Stimulated activated CD8-positive, alpha-beta memory T cell treated with anti-CD3 and anti-CD28 coated beads, Interleukin-7, amount 100 ng/mL, for 24 hours (primary cell): ENCODE data around the gene KIF12.
"Not testable (repeated sequence)": the region's sequence is repeated elsewhere in the genome, so short reads cannot be mapped to it uniquely, and the experiment has no call there.

Experiments
- DNase-seq: peaks from one replicate; pipeline ENCODE4 v3.0.0-alpha.2; 2020; ENCODE audit warnings: low read depth

Gene KIF12

DNA sequence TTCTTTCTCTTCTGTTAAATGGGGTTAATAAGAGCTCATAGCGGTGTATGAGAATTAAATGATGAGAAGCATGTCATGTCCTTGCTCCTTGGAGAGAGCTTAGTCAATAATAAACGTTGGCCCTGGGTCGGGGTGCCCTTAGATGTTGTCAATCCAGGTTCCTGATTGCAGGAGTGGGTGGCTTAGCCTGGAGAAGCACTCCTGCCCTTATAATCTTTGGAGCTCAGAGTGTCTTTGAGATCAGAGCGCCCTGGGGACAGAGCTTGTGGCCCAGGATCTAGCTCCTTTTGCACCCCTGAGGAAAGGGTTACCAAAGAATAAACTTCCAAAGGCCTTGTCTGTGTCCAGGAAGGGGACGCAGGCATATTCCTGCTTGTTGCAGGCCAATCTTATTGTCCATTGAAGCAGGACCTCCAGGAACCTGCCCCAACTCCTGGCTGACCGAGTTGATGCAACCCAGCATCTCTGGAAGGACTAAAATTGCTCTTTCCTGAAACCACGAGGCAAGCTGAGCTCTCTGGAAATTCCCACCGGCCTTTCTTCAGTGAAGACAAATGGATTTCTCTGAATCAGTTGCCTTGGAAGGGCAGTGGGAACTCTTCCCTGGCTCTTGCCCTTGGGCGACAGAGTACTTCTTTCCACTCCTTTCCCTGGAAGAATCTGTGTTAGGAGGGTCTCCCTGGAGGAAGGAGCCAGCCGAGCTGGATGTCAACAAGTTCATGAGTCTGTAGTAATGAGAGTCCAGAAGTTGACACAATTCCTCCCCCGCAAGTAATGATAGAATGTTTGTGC lies 14.6 kb downstream of the KIF12 start:
- DNase-seq, result no peak

DNA sequence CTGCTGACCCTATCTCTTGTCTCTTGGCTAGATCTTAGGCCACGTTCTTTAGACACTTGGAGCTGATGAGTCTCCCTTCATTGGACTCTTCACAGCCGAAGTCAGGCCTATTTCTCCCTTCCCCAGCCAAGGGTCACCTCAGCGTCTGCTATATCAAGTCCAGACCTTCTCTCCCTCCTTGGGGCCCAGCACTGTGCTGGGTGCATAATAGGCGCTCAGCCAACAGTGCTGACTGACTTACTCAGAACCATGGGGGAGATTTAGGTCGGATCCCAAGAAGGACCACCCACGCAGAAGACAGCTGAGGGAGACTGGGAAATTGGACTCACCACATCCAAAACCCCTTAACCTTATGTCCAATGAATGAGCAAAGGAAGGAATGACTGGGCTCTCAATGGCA lies 15.4 kb downstream of the KIF12 start:
- DNase-seq, result no peak

DNA sequence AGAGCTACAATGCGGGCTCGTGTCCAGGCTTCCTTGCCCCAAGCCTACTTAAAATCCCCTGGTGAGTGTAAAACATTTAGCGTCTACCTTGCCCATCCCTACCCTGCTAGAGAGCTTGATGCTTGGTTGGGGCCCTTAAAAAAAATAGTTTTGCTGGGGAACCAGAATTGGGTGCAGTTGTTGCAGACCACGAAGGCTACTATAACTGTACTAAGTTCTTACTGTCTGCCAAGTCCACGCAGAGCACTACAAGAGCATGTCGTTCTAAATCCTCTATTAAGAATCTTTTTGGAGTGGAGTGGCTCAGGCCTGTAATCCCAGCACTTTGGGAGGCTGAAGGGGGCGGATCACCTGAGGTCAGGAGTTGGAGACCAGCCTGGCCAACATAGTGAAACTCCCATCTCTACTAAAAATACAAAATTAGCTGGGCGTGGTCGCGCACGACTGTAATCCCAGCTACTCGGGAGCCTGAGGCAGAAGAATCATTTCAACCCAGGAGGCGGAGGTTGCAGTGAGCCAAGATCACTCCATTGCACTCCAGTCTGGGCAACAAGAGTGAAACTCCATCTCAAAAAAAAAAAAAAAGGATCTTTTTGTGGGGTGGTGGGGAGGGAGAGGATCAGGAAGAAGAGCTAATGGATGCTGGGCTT lies 16.2 kb downstream of the KIF12 start:
- not testable (repeated sequence) for DNase-seq

DNA sequence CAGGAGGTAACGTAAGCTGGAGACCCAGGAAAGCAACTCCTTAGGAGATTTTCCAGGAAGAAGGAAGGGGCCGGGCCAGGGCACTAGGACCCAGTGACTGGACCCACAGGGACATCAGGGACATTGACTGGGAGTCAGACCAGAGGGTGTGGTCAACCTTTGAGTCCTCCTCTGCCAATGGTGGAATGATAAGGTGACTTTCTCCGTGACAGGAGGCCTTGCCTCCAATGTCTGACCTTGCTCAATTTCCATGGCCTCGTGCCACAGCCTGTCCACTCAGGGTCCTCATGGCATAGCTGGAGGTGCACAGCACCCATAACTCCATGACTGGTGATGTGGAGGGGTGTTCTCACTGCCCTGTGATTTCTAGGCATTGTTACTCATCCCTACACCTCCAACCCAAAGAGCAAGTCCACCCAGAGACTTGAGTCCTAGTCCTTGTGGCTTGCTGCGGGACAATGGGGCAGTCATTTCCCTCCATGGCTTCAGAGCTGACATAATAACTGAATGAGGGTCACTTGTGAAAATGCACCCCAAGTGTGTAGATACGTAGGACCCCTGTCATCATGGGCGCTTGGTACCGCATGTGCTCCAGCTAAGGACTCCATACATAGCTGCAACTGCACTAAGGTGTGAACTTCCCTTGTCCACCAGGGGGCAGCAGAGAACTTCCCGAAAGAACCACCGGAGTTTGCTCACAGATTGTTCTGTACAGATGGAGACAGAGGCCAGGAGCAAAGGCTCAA lies 16.9 kb downstream of the KIF12 start:
- DNase-seq, result peak; percentile 75

DNA sequence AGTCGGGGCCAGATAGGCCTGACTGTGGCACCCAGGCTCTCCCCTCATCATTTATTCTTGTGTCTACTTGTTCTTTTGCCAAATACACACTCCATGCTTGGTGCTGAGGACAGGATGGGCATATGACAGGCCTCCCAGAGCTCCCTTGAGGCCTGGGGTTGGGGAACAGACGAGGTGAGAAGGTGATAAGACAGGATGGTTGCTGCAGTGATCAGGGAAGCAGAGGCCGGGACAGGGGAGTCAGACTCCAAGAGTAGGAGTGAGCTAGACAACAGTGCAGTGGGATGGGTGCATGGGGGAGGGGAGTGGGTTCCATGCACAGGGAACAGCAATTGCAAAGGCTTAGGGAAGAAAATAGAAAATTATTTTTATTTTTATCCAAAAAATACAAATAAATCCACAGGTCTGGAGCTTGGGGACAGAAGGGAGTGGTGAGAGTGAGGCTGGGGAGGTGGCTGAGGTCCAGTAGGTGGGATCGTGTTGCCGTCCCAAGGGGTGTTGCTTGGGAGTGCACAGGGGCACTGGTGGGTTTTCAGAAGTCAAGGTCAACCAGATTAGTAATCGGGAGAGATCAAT lies 17.6 kb downstream of the KIF12 start:
- no peak for DNase-seq

DNA sequence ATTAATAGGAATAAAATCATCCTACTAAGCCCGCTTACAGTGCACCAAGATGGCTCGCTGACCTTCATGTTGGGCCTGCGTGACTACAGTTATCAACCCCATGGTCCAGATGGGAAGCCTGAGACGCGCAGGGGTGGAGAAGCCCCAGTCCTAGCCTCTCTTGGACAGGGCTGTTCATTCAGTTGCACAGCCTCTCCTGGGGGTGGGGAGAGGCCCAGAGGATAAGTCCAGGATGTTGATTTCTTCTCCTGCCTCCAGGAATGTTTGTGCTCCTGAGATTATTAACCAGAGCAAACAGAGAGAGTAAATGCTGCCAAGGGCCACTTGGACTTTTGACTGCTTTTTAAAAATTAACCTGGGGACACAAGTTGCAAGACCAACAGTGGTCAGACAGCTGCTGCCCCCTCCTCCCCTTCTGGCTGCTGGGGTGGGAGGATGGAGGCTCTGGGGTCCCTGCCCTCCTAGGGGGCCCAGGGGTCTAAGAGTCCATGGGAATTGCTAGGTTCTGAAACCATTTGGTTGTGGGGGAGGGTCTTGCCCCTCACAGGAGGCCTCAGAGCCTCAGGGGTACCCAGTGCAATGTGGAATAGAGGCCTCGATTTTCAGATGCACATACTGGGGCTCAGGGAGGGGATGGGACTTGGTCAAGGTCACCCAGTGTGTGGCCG lies 18.2 kb downstream of the KIF12 start:
- no peak for DNase-seq

DNA sequence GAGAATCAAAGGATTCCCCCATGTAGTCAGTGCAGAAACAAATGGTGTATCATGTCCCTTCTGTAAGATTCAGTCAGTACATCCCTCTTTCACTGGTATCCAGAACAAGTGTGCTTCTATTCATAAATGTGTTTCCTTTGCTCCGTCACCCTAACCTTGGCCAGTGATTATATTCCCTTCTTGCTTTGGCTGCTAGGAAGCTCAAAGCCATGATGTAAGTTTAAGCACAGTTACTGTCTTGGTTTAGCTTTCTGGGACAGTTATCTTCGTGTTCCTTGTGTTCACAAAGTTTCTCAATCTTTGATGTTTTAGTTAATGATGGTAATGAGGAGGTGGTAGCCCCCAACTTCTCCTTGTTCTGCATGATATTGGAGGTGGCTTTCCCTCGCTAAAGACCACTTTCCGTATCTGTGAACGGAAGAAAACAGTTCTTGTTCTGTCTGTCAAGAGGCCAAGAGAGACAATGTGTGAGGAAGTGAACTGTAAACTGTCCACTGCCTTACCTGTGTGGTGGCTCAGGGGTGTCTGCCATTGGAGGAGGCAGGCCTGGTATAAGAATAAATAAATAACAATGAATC lies 18.8 kb downstream of the KIF12 start:
- no peak for DNase-seq

DNA sequence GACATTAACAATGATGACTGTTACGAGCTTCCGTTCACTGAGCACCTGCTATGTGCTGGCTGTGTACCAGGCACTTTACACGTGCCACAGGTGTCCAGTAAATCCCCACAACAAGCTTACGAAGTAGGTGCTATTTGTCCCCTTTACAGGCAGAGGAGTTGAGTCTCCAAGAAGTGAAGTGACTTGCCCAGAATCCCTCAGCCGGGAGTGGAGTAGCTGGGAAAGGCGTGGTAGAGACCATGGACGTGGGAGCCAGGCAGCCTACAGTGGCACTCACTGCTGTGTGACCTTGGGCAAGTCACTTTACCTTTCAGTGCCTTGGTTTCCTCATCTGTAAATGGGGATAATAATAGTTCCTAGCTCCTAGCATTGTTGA lies 20.3 kb downstream of the KIF12 start:
- DNase-seq, result no peak

DNA sequence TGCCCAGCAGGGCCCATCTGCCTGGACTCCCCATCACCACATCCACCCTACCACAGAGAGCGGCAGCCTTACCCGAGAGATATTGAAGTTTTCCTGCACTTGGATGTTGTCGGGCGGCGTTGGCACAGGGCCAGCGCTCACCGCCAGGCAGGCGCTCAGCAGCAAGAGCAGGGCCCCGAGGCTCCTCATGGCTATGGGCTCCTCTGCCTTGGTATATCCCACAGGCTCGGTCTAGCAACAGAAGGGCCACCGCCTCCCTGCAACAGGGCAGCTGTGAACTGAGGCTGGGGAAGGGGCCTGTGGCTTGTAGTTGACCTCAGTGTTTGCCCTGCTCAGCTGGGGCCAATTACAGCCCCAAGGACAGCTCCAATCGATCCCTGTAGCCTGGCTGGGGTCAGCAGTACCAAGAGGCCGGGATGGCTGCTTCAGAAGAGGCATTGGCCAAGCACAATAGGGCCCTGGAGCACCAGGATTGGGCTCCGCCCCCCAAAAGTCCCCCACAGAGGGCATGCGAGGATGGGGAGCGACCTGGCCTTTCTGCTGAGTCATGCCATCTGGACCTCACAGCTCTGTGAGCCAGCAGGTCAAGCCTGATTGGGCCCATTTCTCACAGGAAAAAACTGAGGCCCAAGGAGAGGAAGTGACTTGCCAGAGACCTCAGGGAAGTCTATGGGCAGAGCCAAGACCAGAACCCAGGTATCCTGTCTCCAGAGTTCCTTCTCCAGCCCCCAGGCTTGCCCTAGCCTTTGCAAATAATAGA lies 20.9 kb downstream of the KIF12 start, which contains the start of gene AMBP:
AMBP (minus strand) TSS at position 280 of the 760 bp plus-strand sequence; CDS start at position 189, 91 bp downstream.
- DNase-seq, result no peak

DNA sequence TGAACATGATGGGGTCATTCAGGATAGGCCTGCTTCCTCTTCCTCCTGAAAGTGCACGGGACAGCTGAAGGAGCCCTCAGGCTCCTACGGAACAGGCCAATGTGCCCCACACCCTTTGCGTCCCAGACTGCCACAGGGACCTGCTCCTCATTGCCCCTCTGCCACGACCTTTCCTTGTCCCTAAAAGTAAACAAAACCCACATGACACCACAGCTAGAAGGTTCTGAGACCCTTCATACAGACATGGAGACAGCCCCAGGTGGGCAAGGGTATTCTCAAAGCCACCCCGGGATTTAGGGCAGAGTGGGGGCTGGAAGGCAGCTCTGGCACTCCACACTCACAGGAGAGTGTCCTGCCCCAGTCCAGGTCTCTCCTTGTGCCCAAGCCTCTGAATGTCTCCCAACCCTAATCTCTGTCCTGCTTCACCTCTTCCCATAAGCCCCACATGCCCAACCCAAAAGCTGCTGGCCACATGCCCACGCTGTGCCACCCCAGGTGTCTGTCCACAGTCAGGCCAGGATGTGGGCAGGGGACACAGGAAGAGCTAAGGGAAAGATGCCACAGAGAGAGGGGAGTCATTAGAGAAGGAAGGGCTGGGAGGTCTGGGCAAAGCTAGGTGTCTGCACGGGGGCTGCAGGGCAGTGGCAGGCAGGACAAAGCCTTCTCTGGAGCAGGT lies 21.8 kb downstream of the KIF12 start:
- DNase-seq, result no peak

DNA sequence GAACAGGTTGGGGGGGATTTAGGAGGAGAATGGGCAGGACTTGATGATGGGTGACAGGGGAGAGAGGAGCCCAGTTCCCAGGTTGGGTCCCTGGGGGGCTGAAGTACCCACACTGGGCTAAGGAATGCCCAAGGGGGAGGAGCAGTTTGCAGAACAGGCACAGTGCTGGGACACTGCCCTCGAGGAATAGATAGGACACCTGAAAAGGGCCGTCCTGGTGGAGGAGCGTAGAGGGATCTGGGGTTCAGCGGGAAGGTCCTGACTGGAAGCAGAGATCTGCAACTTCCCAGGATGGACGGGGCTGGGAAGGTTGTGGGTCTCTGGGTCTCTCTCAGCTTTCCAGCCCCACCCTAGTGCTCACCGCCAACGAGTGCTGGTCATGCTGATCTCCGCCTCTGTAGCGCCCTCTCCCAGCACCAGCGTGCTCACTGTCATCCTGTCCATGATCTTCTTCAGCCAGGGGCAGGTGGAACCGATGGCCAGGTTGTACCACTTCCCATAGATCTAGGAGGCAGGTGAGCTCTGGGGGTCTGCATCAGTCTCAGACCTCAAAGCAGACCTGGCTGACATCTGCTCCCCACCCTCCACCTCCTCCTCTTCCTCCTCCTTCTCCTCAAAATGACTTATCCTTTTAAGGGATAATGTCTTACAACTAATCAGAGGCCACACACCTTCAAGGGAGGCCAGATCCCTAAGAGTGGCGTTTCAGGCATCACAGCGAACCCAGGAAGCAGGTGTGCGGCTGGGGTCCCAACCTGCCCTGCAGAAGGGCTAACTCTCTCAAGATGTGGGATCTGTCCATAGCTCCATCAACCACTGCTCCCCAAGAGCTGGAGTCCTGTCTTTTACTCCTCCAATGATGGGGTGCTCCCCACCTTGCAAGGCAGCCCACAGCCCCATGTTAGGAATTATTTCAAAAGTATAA lies 22.6 kb downstream of the KIF12 start:
- DNase-seq, result no peak

DNA sequence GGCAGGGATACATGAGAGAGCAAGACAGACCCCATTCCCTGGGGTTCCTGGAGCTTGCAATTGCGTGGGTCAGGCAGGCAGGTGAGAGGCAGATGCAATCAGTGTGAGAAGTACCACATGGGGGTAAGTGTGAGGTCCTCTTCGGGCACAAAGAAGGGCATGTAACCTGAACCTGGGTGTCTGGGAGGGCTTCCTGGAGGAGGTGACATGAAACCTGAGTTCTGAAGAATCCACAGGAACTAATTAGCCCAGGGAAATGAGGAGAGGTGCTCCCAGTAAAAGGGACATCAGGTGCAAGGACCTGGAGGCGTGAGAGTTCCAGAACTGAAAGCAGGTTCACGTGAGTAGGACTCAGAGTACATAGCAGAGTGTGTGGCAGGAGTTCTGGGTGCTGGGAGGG lies 23.5 kb downstream of the KIF12 start:
- DNase-seq, result no peak

DNA sequence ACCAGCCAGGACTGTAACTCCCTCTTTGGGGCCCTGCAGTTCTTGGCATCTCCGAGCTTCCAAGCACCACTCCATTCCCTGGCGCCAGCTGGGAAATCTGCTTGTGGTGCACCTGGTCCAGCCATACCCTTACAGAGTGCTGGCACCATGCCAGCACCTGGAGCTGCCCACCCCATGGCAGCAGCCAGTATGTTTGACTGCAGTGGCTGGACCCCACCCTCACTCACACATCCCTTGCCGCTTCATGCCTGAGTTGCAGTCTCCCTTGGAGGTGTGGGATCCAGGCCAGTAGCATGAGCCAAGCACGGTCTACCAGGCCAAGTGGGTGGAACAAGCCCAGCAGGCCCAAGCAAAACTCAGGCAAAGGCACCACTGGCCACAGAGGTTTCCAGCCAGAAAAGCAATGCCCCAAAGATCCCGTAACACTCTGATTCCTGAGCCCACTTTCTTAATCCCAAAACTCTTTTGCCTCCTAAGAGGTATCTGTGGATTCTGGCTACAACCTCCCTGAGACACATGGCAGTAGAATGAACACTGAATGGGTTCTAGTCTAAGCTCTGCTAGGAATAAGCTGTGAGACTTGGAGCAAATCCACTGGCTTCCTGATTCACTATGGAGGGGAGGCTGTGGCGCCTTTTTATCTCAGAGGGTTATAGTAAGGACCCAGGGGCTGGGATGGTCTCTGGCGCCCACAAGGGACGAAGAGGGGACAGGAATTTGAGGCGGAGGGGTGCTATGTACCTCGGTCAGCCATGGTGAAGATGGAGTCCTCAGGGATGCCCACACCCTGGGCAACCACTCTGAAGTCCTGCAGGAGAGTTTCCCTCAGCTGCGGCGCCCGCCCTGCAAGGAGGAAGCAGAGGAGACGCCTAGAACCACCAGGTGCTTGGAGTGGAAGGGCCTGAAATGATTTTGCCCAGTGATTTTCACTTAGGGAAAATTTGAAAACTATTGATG lies 26.6 kb downstream of the KIF12 start:
- no peak for DNase-seq

DNA sequence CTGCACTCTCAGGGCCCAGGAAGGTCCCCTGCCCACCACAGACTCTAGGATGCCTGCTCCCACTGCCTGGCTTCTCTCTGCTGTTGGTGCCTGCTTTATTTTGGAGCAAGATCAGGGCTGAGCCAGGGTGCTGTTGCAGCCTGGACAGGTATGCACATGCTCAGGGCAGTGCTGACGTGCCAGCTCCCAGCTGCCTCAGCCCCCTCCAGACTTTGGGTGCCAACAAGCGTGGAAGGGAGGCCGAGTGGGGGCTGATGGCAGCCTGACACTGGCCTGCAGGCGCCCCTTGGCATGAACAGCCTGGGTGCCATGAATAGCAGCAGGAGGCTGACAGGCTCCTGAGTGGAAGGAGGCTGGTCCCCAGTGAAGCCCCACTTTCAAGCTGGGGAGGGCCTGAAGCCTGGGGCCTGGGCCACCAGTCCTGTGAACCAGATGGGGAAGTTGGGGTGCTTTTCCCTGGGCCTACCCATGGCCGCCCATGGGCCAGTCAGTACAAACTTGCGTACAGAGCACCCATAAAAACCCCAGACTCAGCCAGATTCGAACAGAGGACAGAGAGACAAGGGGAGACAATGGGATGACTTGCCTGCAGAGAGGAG lies 27.8 kb downstream of the KIF12 start:
- DNase-seq, result no peak

DNA sequence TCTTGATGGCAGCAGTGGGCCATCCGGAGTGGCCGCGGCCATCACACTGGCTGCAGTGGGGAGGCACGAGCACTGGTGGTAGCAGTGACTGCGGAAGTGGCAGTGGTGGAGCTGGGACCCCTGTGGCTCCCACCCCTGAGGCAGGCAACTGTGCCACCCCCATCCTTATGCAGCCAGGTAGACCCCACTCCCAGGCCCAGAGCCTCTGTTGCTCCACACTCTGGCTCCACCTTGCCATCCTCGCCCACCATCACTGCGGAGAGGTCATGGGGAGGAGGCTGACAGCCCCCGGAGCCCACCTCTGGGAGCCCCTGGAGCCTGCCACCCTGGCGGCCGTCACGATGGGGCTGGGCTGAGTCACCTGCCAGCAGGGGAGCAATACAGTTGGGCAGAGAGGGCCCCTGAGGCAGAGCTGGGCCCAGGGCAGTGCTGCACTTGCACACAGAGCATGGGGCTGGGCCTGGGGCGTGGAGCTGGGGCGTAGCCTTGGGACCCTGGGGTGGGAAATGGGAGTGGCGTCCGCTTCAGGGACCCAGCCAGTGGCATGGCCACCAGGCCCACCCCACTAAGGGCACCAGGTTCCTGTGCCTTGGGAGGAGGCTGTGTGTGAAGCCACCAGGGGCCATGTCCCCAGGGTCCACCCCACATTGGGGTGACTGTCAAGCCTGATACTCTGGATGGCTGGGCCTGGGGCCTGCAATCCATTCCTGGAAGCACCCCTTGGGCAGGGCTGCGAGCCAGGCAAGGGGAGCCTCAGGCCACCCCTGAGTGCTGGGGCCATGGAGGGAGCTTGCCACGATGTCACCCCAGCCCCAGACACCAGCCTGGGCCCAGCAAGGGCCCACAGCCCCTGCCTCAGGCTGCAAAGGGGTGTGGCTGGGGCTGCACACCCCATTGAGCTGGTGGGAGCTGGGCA lies 28.6 kb downstream of the KIF12 start:
- no peak for DNase-seq

DNA sequence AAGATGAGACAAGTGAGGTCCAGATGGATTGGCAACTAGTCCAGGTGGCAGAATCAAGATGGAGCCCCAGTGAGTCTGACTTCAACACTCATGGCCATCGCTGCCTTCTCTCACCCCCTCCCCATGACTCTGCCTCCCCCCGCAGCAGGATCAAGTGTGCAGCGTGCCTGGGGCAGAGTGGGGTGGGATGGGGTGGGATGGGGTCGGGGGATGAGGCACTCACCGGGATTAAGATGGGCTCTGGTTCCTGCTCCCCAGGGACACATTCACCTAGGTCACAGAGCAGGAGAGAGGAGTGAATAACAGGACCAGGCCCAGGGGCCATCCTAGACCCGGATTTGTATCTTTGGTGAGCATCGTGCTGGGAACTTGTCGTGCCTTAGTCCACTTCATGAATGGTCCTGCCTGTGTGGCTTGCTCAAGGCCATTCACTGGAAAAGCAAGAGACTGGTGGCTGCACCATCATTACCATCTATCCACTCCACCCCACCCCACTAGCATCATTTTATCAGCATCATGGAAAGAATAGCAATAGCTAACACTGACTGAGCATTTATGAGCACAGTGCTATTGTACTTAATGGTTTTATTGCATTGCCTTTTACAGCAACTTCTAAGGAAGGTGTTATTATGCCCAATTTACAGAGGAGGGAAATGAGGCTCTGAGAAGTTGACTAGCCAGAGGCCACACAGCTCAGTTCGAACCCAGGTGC lies 29.5 kb downstream of the KIF12 start:
- DNase-seq, result no peak
